Activated CD4-positive, alpha-beta T cell treated with anti-CD3 and anti-CD28 coated beads for 4 hours (primary cell): ENCODE data around the gene TTC28.

Source experiments
- DNase-seq, 2 donors: peaks; one replicate each; pipeline ENCODE4 v3.0.0-alpha.2; 2020

The TTC28 gene

GRCh38 chr22:28030473-28030872 lies 649.2 kb downstream of the TTC28 start:
- DNase-seq: no peak

GRCh38 chr22:28029956-28030355 lies 649.7 kb downstream of the TTC28 start:
- DNase-seq: no peak

- no peak for DNase-seq
Measured at GRCh38 chr22:28029201-28029948, 650.3 kb downstream of the TTC28 start.

GRCh38 chr22:28027453-28028448 lies 651.9 kb downstream of the TTC28 start:
- DNase-seq: no peak

GRCh38 chr22:28025866-28026575 lies 653.6 kb downstream of the TTC28 start:
- DNase-seq: no peak

GRCh38 chr22:28025333-28025732 lies 654.3 kb downstream of the TTC28 start:
- no peak for DNase-seq

GRCh38 chr22:28024422-28024888 lies 655.2 kb downstream of the TTC28 start:
- DNase-seq: no peak

GRCh38 chr22:28023774-28024173 lies 655.9 kb downstream of the TTC28 start:
- DNase-seq: no peak

- DNase-seq: no peak
Measured at GRCh38 chr22:28023036-28023435, 656.6 kb downstream of the TTC28 start.

GRCh38 chr22:28021998-28022660 lies 657.5 kb downstream of the TTC28 start:
- DNase-seq: no peak

GRCh38 chr22:28021116-28021997 lies 658.3 kb downstream of the TTC28 start:
- no peak for DNase-seq

- DNase-seq: peak; percentile 39 to 57
Measured at GRCh38 chr22:28019881-28020861, 659.5 kb downstream of the TTC28 start.

GRCh38 chr22:28019360-28019759 lies 660.3 kb downstream of the TTC28 start:
- no peak for DNase-seq

- no peak for DNase-seq
Measured at GRCh38 chr22:28018461-28018927, 661.1 kb downstream of the TTC28 start.

- DNase-seq: no peak
Measured at GRCh38 chr22:28017859-28018258, 661.8 kb downstream of the TTC28 start.

- DNase-seq: no peak
Measured at GRCh38 chr22:28017558-28017820, 662.2 kb downstream of the TTC28 start.

- no peak for DNase-seq
Measured at GRCh38 chr22:28016781-28017557, 662.7 kb downstream of the TTC28 start.

GRCh38 chr22:28015676-28016601 lies 663.7 kb downstream of the TTC28 start:
- no peak for DNase-seq
